Ishikawa (cell line): ENCODE measurements around the gene IL34.

Source experiments
- CEBPB ChIP-seq: IDR thresholded peaks from 2 replicates; pipeline ENCODE4 v1.6.1; 2012
- CREB1 ChIP-seq: IDR thresholded peaks from 2 replicates; pipeline ENCODE4 v1.6.1; 2012; ENCODE audit warnings: low read depth
- EP300 ChIP-seq: IDR thresholded peaks from 2 replicates; pipeline ENCODE4 v1.6.1; 2012; ENCODE audit warnings: borderline replicate concordance
- FOXM1 ChIP-seq: IDR thresholded peaks from 2 replicates; pipeline ENCODE4 v1.6.1; 2012; ENCODE audit warnings: low read depth, borderline replicate concordance
- MAX ChIP-seq: IDR thresholded peaks from 2 replicates; pipeline ENCODE4 v1.6.1; 2012
- NFIC ChIP-seq: IDR thresholded peaks from 2 replicates; pipeline ENCODE4 v1.6.1; 2012
- RAD21 ChIP-seq: IDR thresholded peaks from 2 replicates; pipeline ENCODE4 v1.6.1; 2012; ENCODE audit warnings: low read depth
- TAF1 ChIP-seq: IDR thresholded peaks from 2 replicates; pipeline ENCODE4 v1.6.1; 2012; ENCODE audit warnings: low read depth, mild to moderate bottlenecking
- TEAD4 ChIP-seq: IDR thresholded peaks from 2 replicates; pipeline ENCODE4 v1.6.1; 2012
- TF ChIP-seq, protein P1 (sequence below): IDR thresholded peaks from 2 replicates; pipeline ENCODE4 v1.6.1; 2012; ENCODE audit warnings: low read depth, mild to moderate bottlenecking
- TF ChIP-seq, protein P2 (sequence below): IDR thresholded peaks from 2 replicates; pipeline ENCODE4 v1.6.1; 2012

- TF ChIP-seq CEBPB (no peak), EP300 (no peak), TEAD4 (no peak), FOXM1 (no peak), MAX (peak; percentile 60), RAD21 (no peak), NFIC (no peak), CREB1 (no peak), TAF1 (no peak)
- TF ChIP-seq, protein P1, sequence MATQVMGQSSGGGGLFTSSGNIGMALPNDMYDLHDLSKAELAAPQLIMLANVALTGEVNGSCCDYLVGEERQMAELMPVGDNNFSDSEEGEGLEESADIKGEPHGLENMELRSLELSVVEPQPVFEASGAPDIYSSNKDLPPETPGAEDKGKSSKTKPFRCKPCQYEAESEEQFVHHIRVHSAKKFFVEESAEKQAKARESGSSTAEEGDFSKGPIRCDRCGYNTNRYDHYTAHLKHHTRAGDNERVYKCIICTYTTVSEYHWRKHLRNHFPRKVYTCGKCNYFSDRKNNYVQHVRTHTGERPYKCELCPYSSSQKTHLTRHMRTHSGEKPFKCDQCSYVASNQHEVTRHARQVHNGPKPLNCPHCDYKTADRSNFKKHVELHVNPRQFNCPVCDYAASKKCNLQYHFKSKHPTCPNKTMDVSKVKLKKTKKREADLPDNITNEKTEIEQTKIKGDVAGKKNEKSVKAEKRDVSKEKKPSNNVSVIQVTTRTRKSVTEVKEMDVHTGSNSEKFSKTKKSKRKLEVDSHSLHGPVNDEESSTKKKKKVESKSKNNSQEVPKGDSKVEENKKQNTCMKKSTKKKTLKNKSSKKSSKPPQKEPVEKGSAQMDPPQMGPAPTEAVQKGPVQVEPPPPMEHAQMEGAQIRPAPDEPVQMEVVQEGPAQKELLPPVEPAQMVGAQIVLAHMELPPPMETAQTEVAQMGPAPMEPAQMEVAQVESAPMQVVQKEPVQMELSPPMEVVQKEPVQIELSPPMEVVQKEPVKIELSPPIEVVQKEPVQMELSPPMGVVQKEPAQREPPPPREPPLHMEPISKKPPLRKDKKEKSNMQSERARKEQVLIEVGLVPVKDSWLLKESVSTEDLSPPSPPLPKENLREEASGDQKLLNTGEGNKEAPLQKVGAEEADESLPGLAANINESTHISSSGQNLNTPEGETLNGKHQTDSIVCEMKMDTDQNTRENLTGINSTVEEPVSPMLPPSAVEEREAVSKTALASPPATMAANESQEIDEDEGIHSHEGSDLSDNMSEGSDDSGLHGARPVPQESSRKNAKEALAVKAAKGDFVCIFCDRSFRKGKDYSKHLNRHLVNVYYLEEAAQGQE: no peak
- TF ChIP-seq, protein P2, sequence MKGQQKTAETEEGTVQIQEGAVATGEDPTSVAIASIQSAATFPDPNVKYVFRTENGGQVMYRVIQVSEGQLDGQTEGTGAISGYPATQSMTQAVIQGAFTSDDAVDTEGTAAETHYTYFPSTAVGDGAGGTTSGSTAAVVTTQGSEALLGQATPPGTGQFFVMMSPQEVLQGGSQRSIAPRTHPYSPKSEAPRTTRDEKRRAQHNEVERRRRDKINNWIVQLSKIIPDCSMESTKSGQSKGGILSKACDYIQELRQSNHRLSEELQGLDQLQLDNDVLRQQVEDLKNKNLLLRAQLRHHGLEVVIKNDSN: peak; percentile 27; the same call in 1 of the 2 replicates
Observed at GRCh38 chr16:70696952-70697593, 50.7 kb downstream of the IL34 start.
